ENCODE results near the gene HOXA10. TPM values are rescaled to one million over a fixed set of nuclear protein-coding genes. Genes with fewer than 3 reads are reported as not detected.
A peak's percentile ranks its signal among the peaks of the same experiment; 100 is the strongest.

The HOXA10 gene
- total and polyA plus RNA-seq, 7 donors: 0.81 to 77.5 (median 25.6) TPM; not detected in 1

- H3K27me3 ChIP-seq (ENCODE audit: insufficient read depth in 3 of 3, low read length in 2 of 3): no peaks in the 10 kb centered on the region
- peaks cover 28% of the 10 kb centered on the region for H3K4me1 ChIP-seq
- ATAC-seq (peak; percentile 25 to 71 (median 66)), DNase-seq (peak; percentile 78 to 95)
- no peaks in the 10 kb centered on the region for H3K36me3 ChIP-seq (ENCODE audit: insufficient read depth in 1 of 2, low read depth in 1 of 2)
- H3K27ac ChIP-seq: peak within 1 kb of the TSS; percentile 92
- TF ChIP-seq CTCF (IDR thresholded peaks at IDR 0.05): peak; percentile 5
- H3K4me3 ChIP-seq: peak within 1 kb of the TSS; percentile 79
- H3K9me3 ChIP-seq: no peaks in the 10 kb centered on the region
- 1% methylated on average over 62 to 82 of the region's 82 CpGs for WGBS, 3 donors
- intact Hi-C loops (cut with DNase I): loop anchor here (2.0 to 10.0 kb wide), 4 partner anchors 961 to 1601 kb away; partner anchors contain the start of genes CBX3 (in 1 of the 2) and HNRNPA2B1 (in 1 of the 2)
These were observed 8.8 kb downstream of the HOXA10 start, which contains the start of gene HOXA9 for GRCh38 chr7:27165089-27165995. HOXA9 (minus strand) TSS chr7:27165537; CDS start chr7:27165457, 80 bp downstream.

- TF ChIP-seq CTCF (IDR thresholded peaks at IDR 0.05): peak; percentile 32
- Histone ChIP-seq H3K27ac (peak overlapping the region; percentile 92), H3K4me1 (peaks cover 28% of the 10 kb centered on the region), H3K27me3 (ENCODE audit: insufficient read depth in 3 of 3, low read length in 2 of 3) (no peaks in the 10 kb centered on the region), H3K36me3 (ENCODE audit: insufficient read depth in 1 of 2, low read depth in 1 of 2) (no peaks in the 10 kb centered on the region), H3K9me3 (no peaks in the 10 kb centered on the region), H3K4me3 (peak overlapping the region; percentile 79)
- intact Hi-C loops (cut with DNase I): loop anchor here (2.0 to 10.0 kb wide), 6 partner anchors 767 to 1600 kb away; partner anchors contain the start of genes CBX3 (in 1 of the 2) and HNRNPA2B1 (in 1 of the 2)
- DNase-seq (peak; percentile 22 to 82), ATAC-seq (peak in 3 of 4 donors; percentile 17 to 27 (median 26))
- WGBS, 3 donors: 2 to 7% (median 2%) methylated on average over 46 to 47 of the region's 47 CpGs
These were observed 9.6 kb downstream of the HOXA10 start for GRCh38 chr7:27164367-27165088.

GRCh38 chr7:27164045-27164366 is 10.1 kb downstream of the HOXA10 start:
- DNase-seq: no peak
- H3K27ac ChIP-seq: peak overlapping the region; percentile 92
- peaks cover 28% of the 10 kb centered on the region for H3K4me1 ChIP-seq
- H3K9me3 ChIP-seq: no peaks in the 10 kb centered on the region
- 21 to 40% (median 22%) methylated on average over 12 of the region's 12 CpGs for WGBS, 3 donors
- intact Hi-C loops (cut with DNase I): loop anchor here (2.0 to 10.0 kb wide), 5 partner anchors 767 to 1599 kb away; partner anchors contain the start of genes CBX3 (in 1 of the 2) and HNRNPA2B1 (in 1 of the 2)
- H3K36me3 ChIP-seq (ENCODE audit: insufficient read depth in 1 of 2, low read depth in 1 of 2): no peaks in the 10 kb centered on the region
- H3K27me3 ChIP-seq (ENCODE audit: insufficient read depth in 3 of 3, low read length in 2 of 3): no peaks in the 10 kb centered on the region
- peak overlapping the region; percentile 79 for H3K4me3 ChIP-seq
- no peak for ATAC-seq
- TF ChIP-seq CTCF (IDR thresholded peaks at IDR 0.05): no peak

GRCh38 chr7:27163288-27164044 is 10.7 kb downstream of the HOXA10 start:
- Histone ChIP-seq H3K27ac (peak overlapping the region; percentile 92), H3K4me3 (peak overlapping the region; percentile 79), H3K27me3 (ENCODE audit: insufficient read depth in 3 of 3, low read length in 2 of 3) (no peaks in the 10 kb centered on the region)

More at GRCh38 chr7:27163288-27164044, 10.7 kb downstream of the HOXA10 start:
- WGBS, 3 donors: 47 to 52% (median 50%) methylated on average over 24 of the region's 24 CpGs
- no peak for TF ChIP-seq CTCF (IDR thresholded peaks at IDR 0.05)
- ATAC-seq (no peak), DNase-seq (peak in 1 of 2 donors; percentile 46)
- Histone ChIP-seq H3K36me3 (ENCODE audit: insufficient read depth in 1 of 2, low read depth in 1 of 2) (no peaks in the 10 kb centered on the region), H3K9me3 (no peaks in the 10 kb centered on the region), H3K4me1 (peaks cover 28% of the 10 kb centered on the region)
- intact Hi-C loops (cut with DNase I): loop anchor here (2.0 to 10.0 kb wide), 5 partner anchors 766 to 1599 kb away; partner anchors contain the start of genes CBX3 (in 1 of the 2) and HNRNPA2B1 (in 1 of the 2)
